Adrenal gland (tissue), 12 donors: Measurements from ENCODE around the gene ARFIP1. TPM values are rescaled to one million over a fixed set of nuclear protein-coding genes. Genes with fewer than 3 reads are reported as not detected.

Experiments used
- DNase-seq, 7 donors: peaks; one replicate each; pipeline ENCODE4 v3.0.0-alpha.2; 2019 to 2020
- H3K27ac ChIP-seq, 5 donors: fragments of 200-600 bp; sonication (generic) in 4 of 5; 1 replicate in 3 of 5; 2 replicates in 2 of 5; pipeline versions ENCODE4 v1.5.1 to v1.8.0; 2016 to 2020; ENCODE audit warnings: mild to moderate bottlenecking in 1 of 5
- H3K27me3 ChIP-seq: fragments of 200-600 bp; 2 replicates; pipeline ENCODE4 v1.8.0; 2021
- H3K36me3 ChIP-seq, 2 donors: fragments of 200-600 bp; replicated peaks in 1 of 2; 1 replicate in 1 of 2; 2 replicates in 1 of 2; pipeline versions ENCODE4 v1.5.1 to v1.8.0; 2018 to 2022
- H3K4me1 ChIP-seq, 2 donors: fragments of 200-600 bp; replicated peaks in 1 of 2; 1 replicate in 1 of 2; 2 replicates in 1 of 2; pipeline versions ENCODE4 v1.5.1 to v1.8.0; 2018 to 2021
- H3K4me3 ChIP-seq, 4 donors: fragments of 200-600 bp; sonication (generic) in 3 of 4; one replicate each; pipeline ENCODE4 v1.5.1; 2016 to 2018
- H3K9me3 ChIP-seq, 3 donors: fragments of 200-600 bp; sonication (generic) in 1 of 3; replicated peaks in 1 of 3; 1 replicate in 2 of 3; 2 replicates in 1 of 3; pipeline versions ENCODE4 v1.5.1 to v1.8.0; 2016 to 2021
- POLR2A ChIP-seq, 2 donors: fragments of 450-650 bp; IDR thresholded peaks; one replicate each; pipeline ENCODE4 v1.6.1; 2017; ENCODE audit warnings: antibody characterized with exemption in 2 of 2, mild to moderate bottlenecking in 2 of 2, moderate library complexity in 1 of 2
- WGBS, 4 donors: extraction: QIAGEN DNeasy Blood & Tissue Kit in 2 of 4; methylation state at CpG; one replicate each; pipeline versions ENCODE4 v1.1.5 to v1.1.7; 2013 to 2017; 5-methylcytosine and 5-hydroxymethylcytosine counted together
- intact Hi-C, 2 donors: fragments of 100-400 bp; cut with DNase I; formaldehyde crosslinking; loops; one replicate each; pipeline versions ENCODE4 v1.14.1 to v1.15.0; 2022 to 2023
- polyA plus RNA-seq, 3 donors: library from polyadenylated mRNA; stranded (reverse); fragments of 200-250 nt in 2 of 3; fragments of 350-450 nt in 1 of 3; fragmentation: Illumina TruSeq in 1 of 3; extraction: RNeasy Lipid Tissue Mini Kit (QIAGEN cat#74804) in 1 of 3; gene quantifications; one replicate each; pipeline ENCODE4 v1.2.3, GENCODE V29; 2013 to 2014
- total RNA-seq, 9 donors: library from RNA; depleted of rRNA in 4 of 9; stranded (reverse); fragments of >200 nt in 4 of 9; fragments of 120-200 nt in 1 of 9; fragmentation: NEBNext Ultra II Directional in 1 of 9; extraction: Animal tissue kit (Norgen Biotek cat#: 25700) in 1 of 9; gene quantifications; one replicate each; pipeline versions ENCODE4 v1.1.0 to v1.2.4, GENCODE V29; 2013 to 2023
- TF ChIP-seq, protein P1 (sequence below), 6 experiments: fragments of 450-650 bp in 4 of 6; fragments of 200-600 bp in 2 of 6; sonication (generic) in 1 of 6; IDR thresholded peaks; 1 replicate in 5 of 6; 2 replicates in 1 of 6; pipeline versions ENCODE4 v1.5.1 to v1.8.0; 2016 to 2021; ENCODE audit warnings: antibody characterized with exemption in 6 of 6, mild to moderate bottlenecking in 2 of 6, moderate library complexity in 1 of 6
- donor health status: healthy with polysubstance abuse.
- donor health status: Bipolar disorder and iron deficiency.
- donor health status: DM: yes; HTN: yes; CAD: no.
- donor health status: DM: no; HTN: no; CAD: no.
- donor health status: DM: no; HTN: no; CAD: no.
- donor health status: DM: yes; HTN: yes; CAD: no.

ARFIP1 gene
- total and polyA plus RNA-seq, 12 donors: 15.2 to 43.3 (median 28.3) TPM

DNA sequence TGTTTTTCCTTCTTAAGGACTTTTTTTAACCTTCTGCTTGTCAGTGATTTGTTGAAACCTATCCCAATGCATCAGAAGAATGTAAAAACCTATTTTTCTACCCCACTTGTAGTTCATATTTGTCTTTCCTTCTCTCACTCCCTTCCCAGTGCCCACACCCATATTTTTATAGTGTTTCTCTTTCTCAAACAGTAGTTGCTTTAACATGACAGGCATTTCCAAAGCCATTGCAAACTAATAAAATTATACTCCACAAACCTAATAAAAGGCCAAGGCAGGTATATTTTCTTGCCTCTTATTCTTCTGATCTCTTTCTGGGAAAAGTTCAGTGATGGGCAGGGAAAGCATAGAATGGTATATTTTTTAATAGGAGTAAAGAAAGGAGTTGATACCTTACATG lies 120.6 kb downstream of the ARFIP1 start:
- no peaks in the 10 kb centered on the region for H3K36me3 ChIP-seq
- no peaks in the 10 kb centered on the region for H3K9me3 ChIP-seq
- no peak for DNase-seq
- intact Hi-C loops: no loop called here
- H3K27ac ChIP-seq: no peak overlapping the region
- TF ChIP-seq, protein P1, sequence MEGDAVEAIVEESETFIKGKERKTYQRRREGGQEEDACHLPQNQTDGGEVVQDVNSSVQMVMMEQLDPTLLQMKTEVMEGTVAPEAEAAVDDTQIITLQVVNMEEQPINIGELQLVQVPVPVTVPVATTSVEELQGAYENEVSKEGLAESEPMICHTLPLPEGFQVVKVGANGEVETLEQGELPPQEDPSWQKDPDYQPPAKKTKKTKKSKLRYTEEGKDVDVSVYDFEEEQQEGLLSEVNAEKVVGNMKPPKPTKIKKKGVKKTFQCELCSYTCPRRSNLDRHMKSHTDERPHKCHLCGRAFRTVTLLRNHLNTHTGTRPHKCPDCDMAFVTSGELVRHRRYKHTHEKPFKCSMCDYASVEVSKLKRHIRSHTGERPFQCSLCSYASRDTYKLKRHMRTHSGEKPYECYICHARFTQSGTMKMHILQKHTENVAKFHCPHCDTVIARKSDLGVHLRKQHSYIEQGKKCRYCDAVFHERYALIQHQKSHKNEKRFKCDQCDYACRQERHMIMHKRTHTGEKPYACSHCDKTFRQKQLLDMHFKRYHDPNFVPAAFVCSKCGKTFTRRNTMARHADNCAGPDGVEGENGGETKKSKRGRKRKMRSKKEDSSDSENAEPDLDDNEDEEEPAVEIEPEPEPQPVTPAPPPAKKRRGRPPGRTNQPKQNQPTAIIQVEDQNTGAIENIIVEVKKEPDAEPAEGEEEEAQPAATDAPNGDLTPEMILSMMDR (IDR thresholded peaks at IDR 0.05): no peak
- TF ChIP-seq POLR2A (IDR thresholded peaks at IDR 0.05): no peak
- H3K4me1 ChIP-seq: no peaks in the 10 kb centered on the region
- H3K27me3 ChIP-seq: no peaks in the 10 kb centered on the region
- no peak overlapping the region for H3K4me3 ChIP-seq

DNA sequence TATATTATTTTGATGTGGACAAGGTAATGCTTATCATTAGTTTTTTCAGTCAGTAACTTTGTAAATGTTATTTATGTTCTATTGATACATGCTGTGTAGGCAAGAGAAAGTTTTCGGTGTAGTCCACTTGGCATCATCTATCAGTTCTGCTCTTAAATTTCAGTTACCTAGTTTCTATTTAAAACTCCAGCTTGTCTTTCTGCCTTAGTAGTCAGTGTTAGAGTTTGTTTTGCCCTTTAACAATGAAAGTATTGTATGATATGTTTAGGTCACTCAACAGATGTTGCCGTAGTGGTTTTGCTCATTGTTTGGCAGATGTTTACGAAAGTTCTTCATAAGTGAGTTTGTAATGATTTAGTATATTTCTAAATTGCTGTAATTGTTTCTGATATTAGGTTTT lies 121.5 kb downstream of the ARFIP1 start:
- Histone ChIP-seq H3K36me3 (no peaks in the 10 kb centered on the region), H3K9me3 (no peaks in the 10 kb centered on the region), H3K27ac (no peak overlapping the region), H3K4me1 (no peaks in the 10 kb centered on the region), H3K4me3 (no peak overlapping the region), H3K27me3 (no peaks in the 10 kb centered on the region)
- intact Hi-C loops: no loop called here
- WGBS, 4 donors: 93 to 97% (median 96%) methylated on average over 3 of the region's 3 CpGs
- no peak for DNase-seq
- TF ChIP-seq, protein P1 (IDR thresholded peaks at IDR 0.05): no peak
- no peak for TF ChIP-seq POLR2A (IDR thresholded peaks at IDR 0.05)

DNA sequence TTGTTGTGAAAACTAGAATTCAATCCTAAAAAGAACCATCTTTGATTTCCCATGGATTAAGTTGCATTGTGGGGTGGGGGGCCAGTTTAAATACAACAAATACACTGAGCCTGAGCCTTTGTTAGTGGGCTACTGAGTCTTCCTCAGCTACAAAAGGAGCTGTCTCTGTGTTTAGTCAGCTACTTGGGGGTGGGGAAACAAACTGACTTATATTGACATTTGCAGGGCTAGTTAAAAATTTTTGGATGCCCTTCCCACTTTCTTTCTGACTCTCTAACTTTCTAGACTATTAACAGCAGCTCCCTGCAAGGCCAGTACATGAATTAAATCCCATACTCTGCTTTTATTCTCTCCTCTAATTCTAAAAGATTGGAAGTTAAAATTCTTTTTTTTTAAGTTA lies 123.9 kb downstream of the ARFIP1 start:
- TF ChIP-seq, protein P1 (IDR thresholded peaks at IDR 0.05): no peak
- TF ChIP-seq POLR2A (IDR thresholded peaks at IDR 0.05): no peak
- intact Hi-C loops: no loop called here
- DNase-seq: no peak
- Histone ChIP-seq H3K4me3 (no peak overlapping the region), H3K27ac (no peak overlapping the region), H3K9me3 (no peaks in the 10 kb centered on the region), H3K27me3 (no peaks in the 10 kb centered on the region), H3K4me1 (no peaks in the 10 kb centered on the region), H3K36me3 (no peaks in the 10 kb centered on the region)

DNA sequence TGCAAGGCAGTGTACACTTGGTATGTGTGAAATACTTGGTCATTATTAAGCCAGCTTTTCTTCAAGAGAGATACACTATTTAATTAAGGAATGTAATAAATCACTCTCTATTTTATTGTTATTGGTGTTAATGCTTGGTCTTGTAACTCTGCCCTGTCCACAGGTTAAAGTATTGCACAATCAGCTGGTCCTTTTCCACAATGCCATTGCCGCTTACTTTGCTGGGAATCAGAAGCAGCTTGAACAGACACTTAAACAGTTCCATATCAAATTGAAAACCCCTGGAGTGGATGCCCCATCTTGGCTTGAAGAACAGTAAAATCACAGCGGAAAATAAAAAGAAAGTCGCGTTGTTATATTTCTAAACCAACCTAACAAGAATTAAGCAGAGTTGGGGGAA lies 130.1 kb downstream of the ARFIP1 start:
- no peak for TF ChIP-seq POLR2A (IDR thresholded peaks at IDR 0.05)
- TF ChIP-seq, protein P1 (IDR thresholded peaks at IDR 0.05): no peak
- intact Hi-C loops: no loop called here
- Histone ChIP-seq H3K4me3 (no peak overlapping the region), H3K4me1 (no peaks in the 10 kb centered on the region), H3K27me3 (no peaks in the 10 kb centered on the region), H3K36me3 (no peaks in the 10 kb centered on the region), H3K27ac (no peak overlapping the region), H3K9me3 (no peaks in the 10 kb centered on the region)
- no peak for DNase-seq
- WGBS, 4 donors: 91 to 96% (median 93%) methylated on average over 4 of the region's 4 CpGs
